HUDEP-2 (cell line): Measurements from ENCODE around the gene PEBP1.
A peak's percentile ranks its signal among the peaks of the same experiment; 100 is the strongest.

Source experiments
- DNase-seq, 76 experiments: peaks; one replicate each; lab custom pipeline; 2025; ENCODE audit not compliant: unreplicated experiment in 76 of 76; lab: John Stamatoyannopoulos, UW

Gene PEBP1

DNA sequence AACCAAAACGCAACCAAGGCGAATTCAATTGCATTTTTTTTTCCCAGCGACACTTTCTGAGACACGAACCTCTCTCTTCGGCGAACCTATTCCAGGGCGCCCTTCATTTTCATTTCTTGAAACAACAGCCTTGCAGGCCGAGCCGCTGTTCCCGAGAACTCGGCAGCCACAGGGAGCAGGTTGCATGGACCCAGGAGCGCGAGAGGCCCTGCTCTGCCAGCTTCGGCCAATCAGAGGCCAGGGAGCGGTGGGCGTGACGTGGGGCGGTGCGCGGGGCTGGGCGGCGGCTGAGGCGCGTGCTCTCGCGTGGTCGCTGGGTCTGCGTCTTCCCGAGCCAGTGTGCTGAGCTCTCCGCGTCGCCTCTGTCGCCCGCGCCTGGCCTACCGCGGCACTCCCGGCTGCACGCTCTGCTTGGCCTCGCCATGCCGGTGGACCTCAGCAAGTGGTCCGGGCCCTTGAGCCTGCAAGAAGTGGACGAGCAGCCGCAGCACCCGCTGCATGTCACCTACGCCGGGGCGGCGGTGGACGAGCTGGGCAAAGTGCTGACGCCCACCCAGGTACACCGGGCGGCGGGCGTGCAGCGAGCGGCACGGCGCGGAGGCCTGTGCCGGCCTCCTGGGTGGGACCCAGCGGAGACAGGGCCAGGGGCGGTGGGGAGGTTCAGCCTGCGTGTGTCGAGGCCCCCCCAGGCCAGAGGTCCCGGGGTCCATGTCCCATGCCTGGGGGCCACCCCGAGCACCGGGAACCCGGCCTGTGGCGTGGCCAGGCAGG lies at the start of gene PEBP1:
Gene PEBP1, plus strand, starts transcription at position 337 of the 771 bp plus-strand sequence. Its CDS starts 86 bp downstream, at position 423.
- DNase-seq: peak in 75 of 76 experiments; percentile 23 to 92 (median 81)

- no peak for DNase-seq
These were observed 46.1 kb upstream of the PEBP1 start for GRCh38 chr12:118089782-118090181.

DNA sequence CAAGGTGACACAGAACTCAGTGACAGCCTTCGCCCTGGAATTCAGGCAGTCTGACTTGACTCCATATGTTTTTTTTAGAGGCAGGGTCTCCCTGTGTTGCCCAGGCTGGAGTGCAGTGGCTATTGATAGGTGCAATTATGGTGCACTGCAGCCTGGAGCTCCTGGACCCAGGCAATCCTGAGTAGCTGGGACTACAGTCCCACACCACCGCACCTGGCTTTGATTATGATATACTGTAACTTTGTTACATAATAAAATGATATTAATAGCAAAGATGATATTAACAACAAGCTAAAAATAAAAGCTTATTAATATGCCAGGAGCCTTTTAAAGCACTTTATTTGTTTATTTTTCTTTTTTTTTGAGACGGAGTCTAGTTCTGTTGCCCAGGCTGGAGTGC lies 41.9 kb upstream of the PEBP1 start:
- DNase-seq: no peak

GRCh38 chr12:118098401-118098800 lies 37.5 kb upstream of the PEBP1 start:
- no peak for DNase-seq

DNA sequence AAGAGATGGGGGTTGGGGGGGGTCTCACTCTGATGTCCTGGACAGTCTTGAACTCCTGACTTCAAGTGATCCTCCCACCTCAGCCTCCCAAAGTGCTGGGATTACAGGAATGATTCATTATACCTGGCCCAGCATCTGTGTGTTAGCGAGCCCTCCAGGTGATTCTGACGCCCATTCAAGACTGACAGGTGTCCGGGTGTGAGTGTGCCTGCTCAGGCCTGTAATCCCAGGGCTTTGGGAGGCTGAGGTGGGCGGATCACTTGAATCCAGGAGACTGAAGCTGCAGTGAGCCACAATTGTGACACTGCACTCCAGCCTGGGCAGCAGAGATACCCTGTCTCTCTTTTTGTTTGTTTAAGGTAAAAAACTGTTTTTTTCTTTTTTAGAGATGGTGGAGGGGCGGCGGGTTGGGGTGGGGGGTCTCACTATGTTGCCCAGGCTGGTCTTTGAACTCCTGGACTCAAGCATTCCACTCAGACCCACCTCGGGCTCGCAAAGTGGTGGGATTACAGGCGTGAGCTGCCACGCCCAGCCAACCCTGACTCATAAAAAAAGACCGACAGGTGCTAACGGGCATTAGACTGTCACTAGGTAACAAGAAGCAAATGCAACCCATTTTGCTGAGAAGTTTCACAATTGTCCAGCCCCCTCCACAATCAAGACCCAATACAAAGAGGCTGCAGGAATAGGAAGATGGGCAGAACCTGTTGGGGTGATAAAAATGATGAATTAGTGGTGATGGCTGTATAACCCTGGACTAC lies 36.8 kb upstream of the PEBP1 start:
- DNase-seq: no peak

- no peak for DNase-seq
These were observed 34.9 kb upstream of the PEBP1 start for GRCh38 chr12:118101051-118101450.

DNA sequence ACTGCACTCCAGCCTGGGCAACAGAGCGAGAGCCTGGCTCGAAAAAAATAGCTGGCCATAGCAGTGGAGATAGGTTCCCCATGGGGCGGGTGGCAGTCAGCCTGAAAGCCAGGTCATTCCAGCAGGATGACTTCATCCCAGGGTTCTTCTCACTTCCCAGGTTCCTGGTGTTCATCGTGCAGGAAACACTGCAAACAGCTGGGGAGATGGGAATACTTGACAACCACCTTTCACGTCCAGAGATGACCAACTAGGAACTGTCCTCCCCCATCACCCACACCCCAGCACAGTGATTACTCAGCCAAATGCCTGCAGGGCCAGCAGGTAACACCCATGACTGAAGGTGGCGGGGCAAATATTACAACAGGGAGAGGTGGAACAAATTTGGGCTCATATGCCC lies 33.9 kb upstream of the PEBP1 start:
- no peak for DNase-seq

DNA sequence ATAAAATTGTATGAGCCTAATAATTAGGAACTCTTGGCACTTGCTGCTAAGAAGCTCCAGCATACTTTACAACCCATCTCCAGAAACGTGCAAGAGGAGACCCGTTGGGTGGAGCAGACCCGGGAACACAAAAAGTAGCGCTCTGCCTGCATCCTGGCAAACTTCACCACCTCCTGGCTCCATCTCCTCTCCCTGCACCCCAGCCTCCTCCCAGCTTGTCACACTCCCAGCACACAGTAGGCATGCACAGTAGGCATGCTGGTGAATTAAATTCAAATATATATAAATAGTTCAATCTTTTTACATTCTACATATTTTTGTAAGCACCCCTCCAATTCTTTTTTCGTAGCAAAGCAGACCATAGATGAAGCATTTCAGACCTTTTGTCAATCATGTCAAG lies 33.3 kb upstream of the PEBP1 start:
- no peak for DNase-seq

DNA sequence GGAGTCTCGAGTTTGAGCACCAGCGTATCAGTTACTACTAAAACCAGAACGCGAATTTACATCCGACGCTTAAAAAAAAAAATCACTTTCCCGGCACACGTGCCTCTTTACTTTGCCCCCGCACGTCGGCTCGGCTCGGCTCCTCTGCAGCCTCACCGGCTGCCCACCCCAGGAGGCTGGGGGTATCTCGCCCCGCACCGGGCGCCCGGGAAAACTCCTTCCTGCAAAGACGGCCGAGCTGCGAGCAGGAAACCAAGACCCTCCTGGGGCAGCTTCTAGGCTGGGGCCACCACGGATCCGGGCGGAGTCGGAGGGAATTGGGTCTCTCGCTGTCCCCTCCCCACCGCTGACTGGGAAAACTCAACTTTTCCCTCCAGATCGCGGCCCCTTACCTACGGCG lies 32.7 kb upstream of the PEBP1 start:
- DNase-seq: no peak

GRCh38 chr12:118103601-118104382 lies 32.1 kb upstream of the PEBP1 start, which contains the start of gene VSIG10:
Gene VSIG10, minus strand, starts transcription at chr12:118104011. Its CDS starts 340 bp downstream, at chr12:118103671.
- no peak for DNase-seq

DNA sequence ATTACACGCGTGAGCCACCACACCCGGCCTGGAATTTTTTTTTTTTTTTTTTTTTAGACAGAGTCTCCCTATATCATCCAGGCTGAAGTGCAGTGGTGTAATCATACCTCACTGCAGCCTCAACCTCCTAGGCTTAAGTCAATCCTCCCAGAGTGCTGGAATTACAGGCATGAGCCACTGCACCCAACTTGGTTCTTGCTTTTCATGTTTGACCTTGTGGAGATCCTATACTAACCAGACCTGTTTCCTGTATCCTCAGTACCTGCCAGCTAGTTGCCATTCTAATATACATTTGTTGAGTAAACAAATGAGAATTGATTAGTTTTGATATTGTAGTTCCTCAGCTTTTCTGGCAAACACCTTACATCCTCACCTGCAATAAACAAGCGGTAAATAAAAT lies 28.9 kb upstream of the PEBP1 start:
- no peak for DNase-seq

DNA sequence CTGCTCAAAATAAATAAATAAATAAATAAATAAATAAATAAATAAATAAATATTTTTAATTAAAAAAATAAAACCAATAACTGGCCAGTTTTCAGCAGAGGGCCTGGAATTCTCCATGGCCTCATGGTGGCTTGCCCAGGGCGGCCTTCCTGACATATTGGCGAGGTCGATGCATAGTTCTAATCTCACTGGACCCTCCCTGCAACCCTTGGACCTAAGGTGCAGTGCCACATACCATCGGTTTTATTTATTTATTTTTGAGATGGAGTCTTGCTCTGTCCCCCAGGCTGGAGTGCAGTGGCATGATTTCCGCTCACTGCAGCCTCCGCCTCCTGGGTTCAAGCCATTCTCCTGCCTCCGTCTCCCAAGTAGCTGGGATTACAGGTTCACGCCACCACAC lies 28.2 kb upstream of the PEBP1 start:
- DNase-seq: no peak

DNA sequence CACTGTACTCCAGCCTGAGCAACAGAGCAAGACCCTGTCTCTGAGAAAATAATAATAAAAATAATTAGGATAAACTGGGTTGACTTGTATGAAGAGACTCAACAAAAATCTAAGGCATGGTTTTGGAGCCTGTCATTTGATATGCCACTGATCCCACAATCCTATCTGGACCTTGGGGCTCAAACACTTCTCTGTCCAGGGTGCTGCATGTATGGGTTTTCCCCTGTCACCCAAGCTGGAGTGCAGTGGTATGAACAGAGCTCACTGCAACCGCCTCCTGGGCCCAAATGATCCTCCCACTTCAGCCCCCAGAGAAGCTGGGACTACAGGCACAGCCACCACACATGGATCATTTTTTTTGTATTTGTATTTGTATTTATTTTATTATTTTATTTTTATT lies 26.8 kb upstream of the PEBP1 start:
- no peak for DNase-seq

DNA sequence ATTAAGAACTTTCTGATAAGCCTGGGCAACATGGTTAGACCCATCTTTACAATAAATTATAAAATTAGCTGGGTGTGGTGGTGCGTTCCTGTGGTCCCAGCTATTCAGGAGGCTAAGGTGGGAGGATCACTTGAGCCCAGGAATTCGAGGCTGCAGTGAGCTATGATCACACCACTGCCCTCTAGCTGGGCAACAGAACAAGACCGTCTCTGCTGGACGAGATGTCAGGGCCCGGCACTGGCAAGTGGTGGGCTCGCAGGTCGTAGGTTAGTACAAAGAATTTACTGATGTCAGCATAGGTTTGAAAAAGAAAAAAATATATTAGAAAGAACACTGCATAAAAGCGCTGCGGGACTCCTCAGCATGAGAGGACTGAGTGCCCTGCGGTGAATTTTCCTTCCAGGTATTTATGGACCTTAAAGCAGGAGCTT lies 16.5 kb upstream of the PEBP1 start:
- no peak for DNase-seq

GRCh38 chr12:118120579-118121363 lies 15.2 kb upstream of the PEBP1 start:
- DNase-seq: peak in 64 of 76 experiments; percentile 3 to 80 (median 49)

GRCh38 chr12:118122264-118122663 lies 13.7 kb upstream of the PEBP1 start:
- no peak for DNase-seq

DNA sequence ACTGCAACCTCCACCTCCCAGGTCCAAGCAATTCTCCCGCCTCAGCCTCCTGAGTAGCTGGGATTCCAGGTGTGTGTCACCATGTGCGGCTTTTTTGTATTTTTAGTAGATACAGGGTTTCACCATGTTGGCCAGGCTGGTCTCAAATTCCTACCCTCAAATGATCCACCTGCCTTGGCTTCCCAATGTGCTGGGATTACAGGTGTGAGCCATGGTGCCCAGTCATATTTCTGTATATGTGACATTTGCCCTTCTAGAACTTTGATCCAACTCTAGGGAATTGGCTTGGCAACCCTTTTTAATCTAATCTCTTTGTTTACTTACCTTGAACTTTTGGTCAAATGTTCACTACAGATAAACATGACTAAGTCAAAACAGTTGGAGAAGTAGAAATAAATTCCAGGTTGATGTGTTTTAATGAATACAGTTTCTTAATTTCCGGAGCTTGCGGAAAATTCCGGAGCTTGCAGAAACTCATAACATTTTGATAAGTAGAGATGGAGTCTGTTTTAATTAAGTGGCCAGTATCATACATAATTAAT lies 11.5 kb upstream of the PEBP1 start:
- DNase-seq: no peak

DNA sequence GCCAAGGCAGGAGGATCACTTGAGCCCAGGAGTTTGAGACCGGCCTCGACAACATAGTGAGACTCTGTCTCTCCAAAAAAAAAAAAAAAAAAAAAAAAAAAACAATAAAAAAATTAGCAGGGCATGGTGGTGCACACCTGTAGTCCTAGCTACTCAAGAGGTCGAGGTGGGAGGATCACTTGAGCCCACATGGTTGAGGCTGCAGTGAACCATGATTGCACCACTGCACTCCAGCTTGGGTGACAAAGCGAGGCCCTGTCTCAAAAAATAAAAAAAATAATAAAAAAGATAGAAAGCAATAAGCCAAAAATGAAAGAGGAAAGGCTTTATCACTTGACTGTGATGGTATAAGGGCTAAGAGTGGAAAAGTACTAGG lies 10.2 kb upstream of the PEBP1 start:
- DNase-seq: no peak

DNA sequence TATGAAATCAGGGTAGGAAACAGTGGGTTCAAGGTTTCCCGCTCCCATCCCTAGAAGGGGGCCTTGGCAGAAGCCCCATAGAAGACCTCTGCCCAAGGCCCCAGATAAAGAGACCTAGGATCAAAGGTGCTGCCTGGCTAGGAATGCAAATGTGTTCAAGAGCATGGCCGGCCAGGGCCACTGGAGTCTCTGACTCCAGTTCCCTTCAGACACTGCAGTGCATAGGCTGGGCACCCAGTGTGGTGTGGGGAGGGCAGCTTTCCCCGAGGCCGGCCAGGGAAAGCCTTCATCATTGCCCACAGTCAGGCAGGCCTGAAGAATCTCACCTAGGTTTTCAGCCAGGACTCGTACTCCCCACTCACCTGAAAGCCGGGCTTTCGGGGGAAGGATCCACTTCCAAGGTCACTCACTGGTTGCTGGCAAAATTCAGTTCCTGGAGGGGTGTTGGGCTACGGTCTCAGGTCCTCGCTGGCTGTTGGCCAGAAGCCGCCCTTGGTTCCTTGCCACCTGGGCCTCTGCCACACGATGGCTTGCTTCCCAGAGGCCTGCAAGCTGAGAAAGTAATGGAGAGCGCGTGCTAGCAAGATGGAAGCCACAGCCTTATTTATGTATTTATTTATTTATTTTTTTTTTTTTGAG lies 9.7 kb upstream of the PEBP1 start:
- peak in 26 of 76 experiments; percentile 5 to 56 (median 30) for DNase-seq

- no peak for DNase-seq
These were observed 8.1 kb upstream of the PEBP1 start for GRCh38 chr12:118127867-118128266.
